OCI-LY1 (cell line): ENCODE results near the gene TTC33.

Experiments
- EZH2 ChIP-seq: fragments of 200-600 bp; sonication (generic), shearing (Covaris generic); IDR thresholded peaks from 2 replicates; pipeline ENCODE4 v1.8.0; 2017; ENCODE audit warnings: borderline replicate concordance, mixed run types, mild to moderate bottlenecking, antibody characterized with exemption, low read length, moderate library complexity, mixed read lengths
- TF ChIP-seq, protein P1 (sequence below): fragments of 200-600 bp; sonication (generic), shearing (Covaris generic); IDR thresholded peaks from 2 replicates; pipeline ENCODE4 v1.5.1; 2017; ENCODE audit warnings: mild to moderate bottlenecking, antibody characterized with exemption, low read length, moderate library complexity, mixed read lengths

DNA sequence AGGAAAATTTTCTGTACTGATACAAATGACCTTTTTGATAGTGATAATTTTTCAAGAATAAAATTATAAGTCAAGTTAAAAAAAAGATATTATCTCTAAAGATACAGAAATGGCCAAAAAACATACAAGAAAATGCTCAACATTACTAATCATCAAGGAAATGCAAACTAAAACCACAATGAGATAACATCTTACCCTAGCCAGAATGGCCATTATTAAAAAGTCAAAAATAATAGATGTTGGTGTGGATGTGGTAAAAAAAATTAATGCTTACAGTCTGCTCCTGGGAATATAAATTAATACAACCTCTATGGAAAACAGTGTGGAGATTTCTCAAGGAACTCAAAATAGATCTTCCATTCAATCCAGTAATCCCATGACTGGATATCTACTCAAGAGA is 99.0 kb downstream of the TTC33 start:
- TF ChIP-seq, protein P1, sequence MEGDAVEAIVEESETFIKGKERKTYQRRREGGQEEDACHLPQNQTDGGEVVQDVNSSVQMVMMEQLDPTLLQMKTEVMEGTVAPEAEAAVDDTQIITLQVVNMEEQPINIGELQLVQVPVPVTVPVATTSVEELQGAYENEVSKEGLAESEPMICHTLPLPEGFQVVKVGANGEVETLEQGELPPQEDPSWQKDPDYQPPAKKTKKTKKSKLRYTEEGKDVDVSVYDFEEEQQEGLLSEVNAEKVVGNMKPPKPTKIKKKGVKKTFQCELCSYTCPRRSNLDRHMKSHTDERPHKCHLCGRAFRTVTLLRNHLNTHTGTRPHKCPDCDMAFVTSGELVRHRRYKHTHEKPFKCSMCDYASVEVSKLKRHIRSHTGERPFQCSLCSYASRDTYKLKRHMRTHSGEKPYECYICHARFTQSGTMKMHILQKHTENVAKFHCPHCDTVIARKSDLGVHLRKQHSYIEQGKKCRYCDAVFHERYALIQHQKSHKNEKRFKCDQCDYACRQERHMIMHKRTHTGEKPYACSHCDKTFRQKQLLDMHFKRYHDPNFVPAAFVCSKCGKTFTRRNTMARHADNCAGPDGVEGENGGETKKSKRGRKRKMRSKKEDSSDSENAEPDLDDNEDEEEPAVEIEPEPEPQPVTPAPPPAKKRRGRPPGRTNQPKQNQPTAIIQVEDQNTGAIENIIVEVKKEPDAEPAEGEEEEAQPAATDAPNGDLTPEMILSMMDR = no peak
- TF ChIP-seq EZH2 = no peak
